Measurements from ENCODE around the gene AOX1.
"Not testable (repeated sequence)": the region's sequence is repeated elsewhere in the genome, so short reads cannot be mapped to it uniquely, and the experiment has no call there.

The AOX1 gene

DNA sequence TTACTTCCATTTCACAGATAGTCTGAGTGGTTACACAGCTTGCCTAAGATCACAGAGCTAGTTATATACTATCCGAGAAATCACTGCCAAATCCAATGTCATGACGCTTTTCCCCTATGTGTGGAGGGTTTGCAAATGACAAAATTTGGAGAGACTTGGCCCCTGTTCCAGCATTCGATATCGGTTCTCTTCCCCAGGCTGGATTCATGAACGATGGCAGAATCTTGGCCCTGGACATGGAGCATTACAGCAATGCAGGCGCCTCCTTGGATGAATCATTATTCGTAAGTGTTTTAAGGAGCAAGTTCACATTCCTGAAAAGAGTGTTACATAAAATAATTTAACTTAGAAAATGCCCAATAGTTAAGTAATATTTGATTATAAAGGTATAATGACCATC lies 55.1 kb downstream of the AOX1 start:
- no peak overlapping the region for H3K4me3 ChIP-seq (ENCODE audit: low read depth, low read length)
- TF ChIP-seq, protein P1, sequence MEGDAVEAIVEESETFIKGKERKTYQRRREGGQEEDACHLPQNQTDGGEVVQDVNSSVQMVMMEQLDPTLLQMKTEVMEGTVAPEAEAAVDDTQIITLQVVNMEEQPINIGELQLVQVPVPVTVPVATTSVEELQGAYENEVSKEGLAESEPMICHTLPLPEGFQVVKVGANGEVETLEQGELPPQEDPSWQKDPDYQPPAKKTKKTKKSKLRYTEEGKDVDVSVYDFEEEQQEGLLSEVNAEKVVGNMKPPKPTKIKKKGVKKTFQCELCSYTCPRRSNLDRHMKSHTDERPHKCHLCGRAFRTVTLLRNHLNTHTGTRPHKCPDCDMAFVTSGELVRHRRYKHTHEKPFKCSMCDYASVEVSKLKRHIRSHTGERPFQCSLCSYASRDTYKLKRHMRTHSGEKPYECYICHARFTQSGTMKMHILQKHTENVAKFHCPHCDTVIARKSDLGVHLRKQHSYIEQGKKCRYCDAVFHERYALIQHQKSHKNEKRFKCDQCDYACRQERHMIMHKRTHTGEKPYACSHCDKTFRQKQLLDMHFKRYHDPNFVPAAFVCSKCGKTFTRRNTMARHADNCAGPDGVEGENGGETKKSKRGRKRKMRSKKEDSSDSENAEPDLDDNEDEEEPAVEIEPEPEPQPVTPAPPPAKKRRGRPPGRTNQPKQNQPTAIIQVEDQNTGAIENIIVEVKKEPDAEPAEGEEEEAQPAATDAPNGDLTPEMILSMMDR (IDR thresholded peaks at IDR 0.05; ENCODE audit: low read depth, low read length): no peak

DNA sequence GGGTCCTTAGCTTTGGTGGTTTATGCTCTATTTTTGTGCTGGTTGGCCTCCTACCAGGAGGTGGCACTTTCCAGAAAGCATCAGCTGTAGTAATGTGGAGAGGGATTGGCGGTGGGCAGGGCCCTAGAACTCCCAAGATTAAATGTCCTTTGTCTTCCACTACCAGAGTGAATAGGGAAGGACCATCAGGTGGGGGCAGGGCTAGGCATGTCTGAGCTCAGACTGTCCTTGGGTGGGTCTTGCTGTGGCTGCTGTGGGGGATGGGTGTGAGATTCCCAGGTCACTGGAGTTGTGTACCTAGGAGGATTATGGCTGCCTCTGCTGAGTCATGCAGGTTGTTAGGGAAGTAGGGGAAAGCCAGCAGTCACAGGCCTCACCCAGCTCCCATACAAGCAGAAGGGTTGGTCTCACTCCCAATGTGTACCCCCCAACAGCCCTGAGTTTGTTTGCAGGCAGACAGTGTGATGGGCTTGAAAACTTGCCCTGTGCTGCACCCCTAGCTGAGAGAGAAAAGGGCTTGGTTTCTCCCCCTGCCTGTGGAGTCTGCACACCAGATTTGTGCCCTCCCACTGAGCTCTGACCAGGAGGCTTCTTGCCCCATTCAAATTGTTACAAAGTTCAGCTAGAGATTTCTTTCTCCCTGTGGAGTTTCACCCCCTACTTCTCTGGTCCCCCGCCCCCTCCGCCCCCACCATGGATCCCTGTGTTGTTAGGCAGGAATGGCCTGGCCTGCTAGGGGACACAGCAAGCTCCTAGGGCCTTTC lies 62.9 kb downstream of the AOX1 start:
- H3K4me3 ChIP-seq (ENCODE audit: low read depth, low read length): not testable (repeated sequence)

DNA sequence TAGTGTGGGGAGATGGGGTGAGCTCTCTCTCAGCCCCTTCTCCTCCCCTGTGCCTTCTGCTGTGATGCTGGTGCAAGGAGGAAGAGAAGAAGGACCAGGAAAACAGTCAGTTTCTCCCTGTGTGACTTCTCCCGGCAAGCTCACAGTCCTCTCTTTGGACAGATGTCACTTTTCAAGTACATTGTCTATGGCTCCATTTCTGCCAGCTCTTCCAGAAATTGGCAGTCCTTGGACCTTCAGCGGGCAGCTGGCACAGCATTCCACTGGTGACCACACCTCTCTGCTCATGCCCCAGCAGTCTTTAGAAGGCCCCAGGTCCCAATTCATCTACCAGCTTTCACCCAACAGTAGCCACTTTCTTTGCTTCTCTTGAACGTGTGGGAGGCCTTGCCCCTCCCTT lies 63.9 kb downstream of the AOX1 start:
- TF ChIP-seq, protein P1 (IDR thresholded peaks at IDR 0.05; ENCODE audit: low read depth, low read length): no peak
- H3K4me3 ChIP-seq (ENCODE audit: low read depth, low read length): no peak overlapping the region

DNA sequence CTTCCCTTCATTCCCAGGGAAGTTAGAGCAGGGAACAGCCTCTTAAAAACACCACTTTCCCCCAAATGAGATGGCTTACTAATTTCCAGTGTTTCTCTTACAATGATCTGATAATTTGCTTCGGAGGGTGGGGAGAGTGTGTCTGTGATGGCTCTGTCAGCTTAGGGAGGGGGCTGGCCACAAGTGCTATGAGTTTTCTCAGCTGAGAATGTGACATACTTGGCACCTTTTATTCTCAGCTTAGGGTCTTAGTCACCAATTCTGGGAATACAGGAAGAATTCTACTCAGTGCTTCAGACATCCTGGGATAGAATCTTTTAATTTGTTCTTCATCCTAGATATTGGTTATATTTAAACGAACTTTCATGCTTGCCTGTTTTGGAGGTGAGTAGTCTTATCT lies 64.4 kb downstream of the AOX1 start:
- TF ChIP-seq, protein P1 (IDR thresholded peaks at IDR 0.05; ENCODE audit: low read depth, low read length): no peak
- no peak overlapping the region for H3K4me3 ChIP-seq (ENCODE audit: low read depth, low read length)

DNA sequence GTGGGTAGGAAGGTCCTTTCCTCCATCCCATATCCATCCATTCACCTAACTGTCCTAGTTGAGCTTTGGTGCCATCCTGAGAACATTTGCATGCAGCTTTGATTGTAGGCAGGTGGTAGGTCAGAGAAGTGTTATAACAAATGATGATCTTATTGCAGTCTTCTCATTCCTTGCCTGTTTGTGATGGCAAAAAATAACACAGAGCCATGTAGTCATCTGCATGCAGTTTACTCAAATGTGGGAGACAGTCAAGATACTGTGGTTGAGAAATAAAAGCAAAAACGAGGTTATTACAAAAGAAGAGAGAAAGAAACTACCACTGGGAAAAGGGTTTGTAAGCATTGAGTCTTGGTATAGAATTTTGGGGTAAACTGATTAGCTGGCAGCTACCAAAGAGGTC lies 66.3 kb downstream of the AOX1 start:
- TF ChIP-seq, protein P1 (IDR thresholded peaks at IDR 0.05; ENCODE audit: low read depth, low read length): no peak
- no peak overlapping the region for H3K4me3 ChIP-seq (ENCODE audit: low read depth, low read length)

DNA sequence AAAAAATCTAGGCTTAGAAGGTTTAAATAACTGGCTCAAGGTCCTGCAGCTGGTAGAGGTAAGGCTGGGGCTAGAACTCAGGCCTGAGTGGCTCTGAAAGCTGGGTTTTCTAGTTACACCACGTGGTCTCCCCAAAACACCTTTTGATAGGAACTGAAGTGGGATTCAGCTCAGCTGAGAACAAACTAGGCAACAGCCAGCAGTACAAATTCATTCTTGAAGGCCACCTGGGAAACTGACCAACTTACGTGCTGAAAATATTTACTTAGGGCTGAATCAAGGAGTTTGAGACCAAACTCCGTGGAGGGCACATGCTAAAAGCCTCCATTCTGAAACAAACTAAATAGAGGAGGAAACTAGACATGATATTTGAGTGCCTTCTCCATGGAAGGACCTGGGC lies 67.2 kb downstream of the AOX1 start:
- H3K4me3 ChIP-seq (ENCODE audit: low read depth, low read length): no peak overlapping the region
- TF ChIP-seq, protein P1 (IDR thresholded peaks at IDR 0.05; ENCODE audit: low read depth, low read length): no peak

DNA sequence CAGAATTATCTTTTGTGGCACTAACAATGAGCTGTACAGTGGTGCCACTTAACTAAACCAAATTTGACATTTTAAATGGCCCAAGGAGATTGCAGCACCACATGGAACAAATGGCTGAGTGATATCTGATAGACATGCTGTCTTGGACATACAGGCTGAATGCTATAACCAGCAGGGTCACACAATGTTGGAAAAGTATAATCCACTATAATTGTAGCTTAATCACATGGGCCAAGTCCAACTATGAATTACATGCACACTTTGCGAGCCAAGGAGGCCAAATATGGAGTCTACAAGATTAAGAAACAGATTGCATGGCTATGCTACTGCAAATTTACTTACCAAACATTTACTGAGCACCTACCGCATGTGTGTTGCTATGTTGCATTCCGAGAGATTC lies 69.0 kb downstream of the AOX1 start:
- no peak overlapping the region for H3K4me3 ChIP-seq (ENCODE audit: low read depth, low read length)
- TF ChIP-seq, protein P1 (IDR thresholded peaks at IDR 0.05; ENCODE audit: low read depth, low read length): no peak
